NCI-H2196 (cell line): ENCODE measurements around the gene REEP2.
A peak's percentile ranks its signal among the peaks of the same experiment; 100 is the strongest.

Experiments
- DNase-seq: peaks from one replicate; lab custom pipeline; 2025; ENCODE audit not compliant: unreplicated experiment; lab: John Stamatoyannopoulos, UW

REEP2 gene

GRCh38 chr5:138448481-138449398 is 9.9 kb downstream of the REEP2 start:
- DNase-seq, result peak; percentile 97

- peak; percentile 94 for DNase-seq
Measured at GRCh38 chr5:138449501-138450239, 10.8 kb downstream of the REEP2 start.

GRCh38 chr5:138450971-138451370 is 12.1 kb downstream of the REEP2 start:
- DNase-seq, result no peak

- no peak for DNase-seq
Measured at GRCh38 chr5:138452720-138453119, 13.9 kb downstream of the REEP2 start.

GRCh38 chr5:138453590-138453989 is 14.7 kb downstream of the REEP2 start:
- DNase-seq, result no peak

- no peak for DNase-seq
Measured at GRCh38 chr5:138454121-138454520, 15.3 kb downstream of the REEP2 start.

- DNase-seq, result no peak
Measured at GRCh38 chr5:138455232-138455930, 16.5 kb downstream of the REEP2 start.

GRCh38 chr5:138457531-138458275 is 18.8 kb downstream of the REEP2 start:
- DNase-seq, result no peak

GRCh38 chr5:138458384-138458783 is 19.5 kb downstream of the REEP2 start:
- DNase-seq, result no peak

- no peak for DNase-seq
Measured at GRCh38 chr5:138458856-138459255, 20.0 kb downstream of the REEP2 start.

GRCh38 chr5:138459311-138459933 is 20.6 kb downstream of the REEP2 start:
- DNase-seq, result no peak

- DNase-seq, result no peak
Measured at GRCh38 chr5:138460032-138460693, 21.3 kb downstream of the REEP2 start.

GRCh38 chr5:138461343-138462125 is 22.7 kb downstream of the REEP2 start:
- DNase-seq, result no peak

- DNase-seq, result no peak
Measured at GRCh38 chr5:138463419-138464007, 24.7 kb downstream of the REEP2 start.

- peak; percentile 97 for DNase-seq
Measured at GRCh38 chr5:138464008-138464387, 25.1 kb downstream of the REEP2 start.

GRCh38 chr5:138464388-138465260 is 25.8 kb downstream of the REEP2 start:
- peak; percentile 97 for DNase-seq

- DNase-seq, result peak; percentile 92
Measured at GRCh38 chr5:138465261-138466124, 26.6 kb downstream of the REEP2 start, which contains the start of gene EGR1. TSS of gene EGR1 (plus strand) at chr5:138465479. CDS start at chr5:138465762, 283 bp downstream.
